ENCODE data around the gene RSPRY1. TPM values are rescaled to one million over a fixed set of nuclear protein-coding genes. Genes with fewer than 3 reads are reported as not detected.

Gene RSPRY1
- total RNA-seq, 1 donor, result 64.8 TPM

DNA sequence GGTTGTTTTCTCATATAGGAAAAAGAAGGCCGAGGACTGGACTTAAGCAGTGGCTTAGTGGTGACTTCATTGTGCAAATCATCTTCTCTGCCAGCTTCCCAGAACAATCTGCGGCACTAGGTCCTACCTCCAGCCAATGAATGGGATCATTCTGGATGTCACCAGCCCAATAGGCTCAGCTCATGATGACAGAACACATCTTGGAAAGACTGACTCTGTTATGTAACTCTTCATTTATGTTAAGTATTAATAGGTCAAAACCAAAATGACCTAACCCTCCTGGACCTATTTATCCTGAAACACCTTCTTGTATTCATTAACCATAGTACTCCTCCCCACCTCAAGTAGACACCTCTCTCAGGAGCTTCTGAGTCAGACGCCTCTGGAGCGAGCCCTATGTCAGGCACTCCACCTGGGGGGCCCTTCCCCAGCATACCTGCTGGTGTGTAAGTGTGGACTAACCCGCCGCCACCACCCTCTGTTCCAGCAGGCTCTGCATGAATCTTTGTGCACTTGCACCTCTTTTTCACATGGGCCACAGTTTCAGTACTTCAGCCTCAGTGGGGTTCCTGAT lies 66.1 kb downstream of the RSPRY1 start:
- no peak overlapping the region for H3K4me3 ChIP-seq (ENCODE audit: low read depth, low read length)
- no peak for DNase-seq (ENCODE audit: low read depth)
- TF ChIP-seq, protein P1, sequence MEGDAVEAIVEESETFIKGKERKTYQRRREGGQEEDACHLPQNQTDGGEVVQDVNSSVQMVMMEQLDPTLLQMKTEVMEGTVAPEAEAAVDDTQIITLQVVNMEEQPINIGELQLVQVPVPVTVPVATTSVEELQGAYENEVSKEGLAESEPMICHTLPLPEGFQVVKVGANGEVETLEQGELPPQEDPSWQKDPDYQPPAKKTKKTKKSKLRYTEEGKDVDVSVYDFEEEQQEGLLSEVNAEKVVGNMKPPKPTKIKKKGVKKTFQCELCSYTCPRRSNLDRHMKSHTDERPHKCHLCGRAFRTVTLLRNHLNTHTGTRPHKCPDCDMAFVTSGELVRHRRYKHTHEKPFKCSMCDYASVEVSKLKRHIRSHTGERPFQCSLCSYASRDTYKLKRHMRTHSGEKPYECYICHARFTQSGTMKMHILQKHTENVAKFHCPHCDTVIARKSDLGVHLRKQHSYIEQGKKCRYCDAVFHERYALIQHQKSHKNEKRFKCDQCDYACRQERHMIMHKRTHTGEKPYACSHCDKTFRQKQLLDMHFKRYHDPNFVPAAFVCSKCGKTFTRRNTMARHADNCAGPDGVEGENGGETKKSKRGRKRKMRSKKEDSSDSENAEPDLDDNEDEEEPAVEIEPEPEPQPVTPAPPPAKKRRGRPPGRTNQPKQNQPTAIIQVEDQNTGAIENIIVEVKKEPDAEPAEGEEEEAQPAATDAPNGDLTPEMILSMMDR (IDR thresholded peaks at IDR 0.05; ENCODE audit: insufficient read depth, low read depth, low read length), result no peak

DNA sequence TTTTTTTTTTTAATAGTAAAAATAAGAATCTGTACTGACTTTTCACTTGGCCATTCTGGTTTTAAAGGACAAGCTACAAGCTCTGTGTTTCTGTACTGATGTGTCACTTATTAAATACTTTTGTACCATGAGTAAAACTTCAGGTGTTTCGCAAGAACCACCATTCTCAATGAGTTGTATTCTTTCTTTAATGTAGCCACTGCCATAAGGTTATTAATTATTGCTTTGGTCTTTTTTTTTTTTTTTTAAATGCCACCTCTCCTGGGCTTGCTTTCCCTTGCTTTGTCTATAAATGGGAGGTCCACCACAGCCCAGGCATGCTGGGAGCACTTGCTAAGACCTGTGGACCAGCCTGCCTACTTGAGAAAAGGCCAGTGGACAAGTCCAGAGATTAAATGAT lies 67.3 kb downstream of the RSPRY1 start:
- no peak for DNase-seq (ENCODE audit: low read depth)
- no peak overlapping the region for H3K4me3 ChIP-seq (ENCODE audit: low read depth, low read length)
- TF ChIP-seq, protein P1 (IDR thresholded peaks at IDR 0.05; ENCODE audit: insufficient read depth, low read depth, low read length), result no peak

DNA sequence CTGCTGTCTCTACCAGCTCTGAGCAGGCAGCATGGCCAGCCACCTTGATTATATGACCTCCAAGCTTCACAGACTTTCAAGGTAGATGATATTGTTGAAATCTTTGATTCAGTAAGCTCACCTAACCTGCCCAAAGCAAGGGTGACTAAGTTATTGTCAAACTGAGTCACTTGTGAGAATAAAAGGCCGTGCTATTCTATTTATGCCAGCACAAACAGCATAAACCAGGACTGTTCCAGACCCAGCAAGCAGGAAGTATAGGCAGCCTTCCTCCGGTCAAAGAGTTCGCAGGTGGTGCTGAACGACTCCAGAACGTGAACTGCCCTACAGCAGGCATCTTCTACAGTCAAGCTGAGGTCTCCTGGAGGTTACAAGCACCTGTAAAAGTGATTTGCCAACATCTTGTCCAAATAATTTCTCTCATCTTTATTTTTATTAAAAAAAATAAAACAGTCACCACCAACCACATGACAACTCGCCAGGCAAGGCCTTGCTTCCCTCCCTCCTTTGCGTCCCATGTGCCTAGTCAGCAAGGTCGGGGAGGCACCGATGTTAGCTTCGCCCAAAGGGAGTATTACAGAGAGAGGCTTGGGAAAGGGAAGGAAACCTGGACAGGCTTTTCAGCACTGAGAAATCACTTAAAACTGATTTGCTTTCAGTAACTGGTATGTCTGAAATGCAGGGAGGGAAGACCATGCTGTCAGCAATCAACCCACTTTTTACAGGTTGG lies 69.7 kb downstream of the RSPRY1 start:
- TF ChIP-seq, protein P1 (IDR thresholded peaks at IDR 0.05; ENCODE audit: insufficient read depth, low read depth, low read length), result no peak
- no peak overlapping the region for H3K4me3 ChIP-seq (ENCODE audit: low read depth, low read length)
- DNase-seq (ENCODE audit: low read depth), result no peak

DNA sequence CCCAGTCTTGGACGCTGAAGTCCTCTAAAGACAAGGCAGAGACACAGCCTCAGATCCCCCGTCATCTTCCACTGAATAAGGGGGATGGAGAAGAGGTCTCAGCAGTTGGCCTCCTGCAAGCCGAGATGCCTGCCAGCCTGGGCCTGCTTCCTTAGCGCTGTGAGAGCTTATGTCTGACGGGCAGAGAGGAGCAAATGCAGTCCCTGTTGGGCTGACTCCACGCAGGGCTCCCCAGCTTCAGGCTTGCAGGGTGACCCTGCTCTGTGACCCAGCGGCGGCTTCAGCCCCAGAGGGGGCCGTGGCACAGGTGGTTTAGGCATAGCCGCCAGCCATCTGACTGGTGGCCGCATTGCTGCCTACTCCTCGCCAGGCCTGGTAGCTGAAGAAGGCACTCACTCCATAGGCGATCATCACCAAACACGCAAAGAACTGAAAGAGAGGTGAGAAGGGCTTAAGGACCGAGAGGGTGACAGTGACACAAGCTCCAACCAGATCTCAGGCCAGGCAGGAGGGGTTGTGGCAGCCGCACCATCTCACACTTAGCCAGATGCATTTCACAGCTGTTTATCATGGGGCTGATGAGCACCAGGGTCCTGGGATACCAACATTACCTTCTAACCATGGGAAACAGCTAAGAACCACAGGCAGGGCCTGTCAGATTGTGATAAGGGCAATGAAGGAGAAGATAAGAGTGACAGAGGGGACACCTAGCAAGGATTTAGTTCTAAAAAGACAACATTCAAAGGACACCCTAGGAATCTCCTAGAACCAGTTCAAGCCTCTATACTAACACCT lies 70.7 kb downstream of the RSPRY1 start:
- TF ChIP-seq, protein P1 (IDR thresholded peaks at IDR 0.05; ENCODE audit: insufficient read depth, low read depth, low read length), result no peak
- DNase-seq (ENCODE audit: low read depth), result no peak
- H3K4me3 ChIP-seq (ENCODE audit: low read depth, low read length), result no peak overlapping the region

DNA sequence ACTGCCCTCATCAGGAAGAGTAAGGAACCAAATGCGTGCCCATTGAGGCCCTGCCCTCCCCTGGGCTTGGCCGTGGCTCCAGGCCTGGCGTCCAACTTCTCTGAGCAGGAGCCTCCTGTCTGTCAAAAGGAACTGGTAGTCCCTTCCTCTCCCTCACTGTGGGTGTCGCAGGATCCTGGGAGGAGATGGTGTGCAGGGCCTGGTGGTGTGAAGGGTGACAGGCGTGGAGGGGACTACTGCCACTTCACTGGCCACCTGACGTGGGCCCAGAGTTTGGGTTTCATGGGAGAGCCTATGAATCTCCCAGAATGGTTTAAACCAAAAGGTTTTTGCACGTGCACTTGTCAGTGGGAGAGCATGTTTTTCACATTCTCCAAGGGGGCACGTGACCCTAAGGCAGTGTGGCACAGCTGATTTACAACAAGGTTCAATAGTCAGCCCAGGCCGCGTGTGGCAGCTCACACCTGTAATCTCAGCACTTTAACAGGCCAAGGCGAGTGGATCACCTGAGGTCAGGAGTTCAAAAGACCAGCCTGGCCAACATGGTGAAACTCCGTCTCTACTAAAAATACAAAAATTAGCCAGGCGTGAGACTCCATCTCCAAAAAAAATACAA lies 71.4 kb downstream of the RSPRY1 start:
- TF ChIP-seq, protein P1 (IDR thresholded peaks at IDR 0.05; ENCODE audit: insufficient read depth, low read depth, low read length), result no peak
- no peak overlapping the region for H3K4me3 ChIP-seq (ENCODE audit: low read depth, low read length)
- no peak for DNase-seq (ENCODE audit: low read depth)

DNA sequence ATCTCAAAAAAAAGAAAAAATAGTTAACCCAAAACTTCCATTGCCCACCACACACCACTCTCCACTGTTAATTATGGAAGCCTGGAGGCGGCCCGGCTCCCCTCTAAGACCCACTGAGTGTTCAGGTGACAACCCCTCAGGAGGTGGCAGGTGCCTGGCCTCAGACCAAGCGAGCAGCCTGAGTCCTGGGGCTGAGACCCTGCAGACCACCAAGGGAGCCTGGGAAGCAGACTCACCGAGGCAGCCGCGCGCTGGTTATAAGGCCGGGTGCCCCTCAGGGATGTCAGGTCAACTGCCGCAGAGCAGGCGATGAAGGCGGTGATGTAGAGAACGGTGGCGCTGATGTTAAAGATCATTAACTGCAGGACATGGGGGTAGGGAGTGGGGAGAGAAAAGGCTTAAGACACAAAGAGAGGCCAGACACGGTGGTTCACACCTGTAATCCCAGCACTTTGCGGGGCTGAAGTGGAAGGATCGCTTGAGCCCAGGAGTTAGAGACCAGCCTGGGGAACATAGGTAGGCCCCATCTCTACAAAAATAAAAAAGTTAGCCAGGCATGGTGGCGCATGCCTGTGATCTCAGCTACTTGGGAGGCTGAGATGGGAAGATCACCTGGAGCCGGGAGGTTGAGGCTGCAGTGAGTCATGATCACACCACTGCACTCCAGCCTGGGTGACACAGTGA lies 72.2 kb downstream of the RSPRY1 start:
- no peak for DNase-seq (ENCODE audit: low read depth)
- H3K4me3 ChIP-seq (ENCODE audit: low read depth, low read length), result no peak overlapping the region
- TF ChIP-seq, protein P1 (IDR thresholded peaks at IDR 0.05; ENCODE audit: insufficient read depth, low read depth, low read length), result no peak
